Measurements from ENCODE around the gene PTPRE.

Gene PTPRE

DNA sequence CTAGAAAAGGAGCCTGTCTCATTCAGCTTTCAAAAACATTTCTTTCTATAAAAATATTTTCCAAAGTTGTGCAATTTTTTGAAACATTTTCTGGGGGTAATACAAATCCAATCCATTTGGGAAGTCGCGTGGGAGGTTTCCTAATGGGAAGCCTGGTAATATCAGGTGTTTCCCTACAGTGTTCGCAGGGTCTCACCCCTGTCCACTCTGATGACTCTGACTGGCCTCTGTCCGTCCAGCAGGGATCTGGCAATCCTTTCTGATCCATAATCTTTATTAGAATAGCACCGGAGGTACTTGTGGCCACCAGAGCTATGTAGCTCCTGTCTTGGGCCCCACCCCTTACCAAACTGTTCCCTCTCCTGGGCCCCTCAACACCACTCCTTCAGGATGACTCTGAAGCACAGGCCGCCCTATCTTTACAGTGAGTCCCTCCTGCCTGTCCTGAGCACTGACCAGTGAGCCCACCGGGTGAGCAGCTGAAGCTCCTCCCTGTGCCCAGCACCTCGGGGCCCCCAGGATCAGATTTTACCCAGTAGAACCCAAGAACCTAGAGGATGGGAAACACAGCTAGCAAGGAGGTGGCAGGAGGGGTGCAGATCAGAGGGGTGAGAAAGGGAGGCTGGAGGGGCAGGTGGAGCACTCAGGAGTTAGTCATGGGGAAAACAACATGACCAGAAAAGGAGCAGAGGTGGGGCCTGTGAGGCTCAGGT is 84.8 kb downstream of the PTPRE start:
- Histone ChIP-seq H3K4me1 (ENCODE audit: insufficient read depth, low read length, poor library complexity, severe bottlenecking) (peaks cover 20% of the 10 kb centered on the region), H3K27me3 (ENCODE audit: insufficient read depth, low read length, poor library complexity, severe bottlenecking) (no peaks in the 10 kb centered on the region), H3F3A (ENCODE audit: low read depth) (no peaks in the 10 kb centered on the region), H3K79me2 (ENCODE audit: insufficient read depth, low read length) (no peaks in the 10 kb centered on the region), H3K4me2 (ENCODE audit: low read depth, low read length, poor library complexity, severe bottlenecking) (peak overlapping the region; percentile 62), H3K36me3 (ENCODE audit: insufficient read depth, low read length) (no peaks in the 10 kb centered on the region), H3K9me3 (ENCODE audit: insufficient read depth, low read depth, low read length) (no peaks in the 10 kb centered on the region), H3K9ac (ENCODE audit: low read depth, low read length, poor library complexity, severe bottlenecking) (peak overlapping the region; percentile 23), H3K4me3 (ENCODE audit: low read length, poor library complexity, severe bottlenecking) (peak overlapping the region; percentile 39), H4K20me1 (ENCODE audit: insufficient read depth, low read length, poor library complexity, severe bottlenecking) (no peaks in the 10 kb centered on the region), H3K9me2 (replicated peaks; ENCODE audit: low read depth, low read length) (no peaks in the 10 kb centered on the region), H2AFZ (ENCODE audit: low read length) (no peak overlapping the region)
- no peak for TF ChIP-seq EZH2phosphoT487 (IDR thresholded peaks at IDR 0.05; ENCODE audit: borderline replicate concordance)
- TF ChIP-seq, protein P1, sequence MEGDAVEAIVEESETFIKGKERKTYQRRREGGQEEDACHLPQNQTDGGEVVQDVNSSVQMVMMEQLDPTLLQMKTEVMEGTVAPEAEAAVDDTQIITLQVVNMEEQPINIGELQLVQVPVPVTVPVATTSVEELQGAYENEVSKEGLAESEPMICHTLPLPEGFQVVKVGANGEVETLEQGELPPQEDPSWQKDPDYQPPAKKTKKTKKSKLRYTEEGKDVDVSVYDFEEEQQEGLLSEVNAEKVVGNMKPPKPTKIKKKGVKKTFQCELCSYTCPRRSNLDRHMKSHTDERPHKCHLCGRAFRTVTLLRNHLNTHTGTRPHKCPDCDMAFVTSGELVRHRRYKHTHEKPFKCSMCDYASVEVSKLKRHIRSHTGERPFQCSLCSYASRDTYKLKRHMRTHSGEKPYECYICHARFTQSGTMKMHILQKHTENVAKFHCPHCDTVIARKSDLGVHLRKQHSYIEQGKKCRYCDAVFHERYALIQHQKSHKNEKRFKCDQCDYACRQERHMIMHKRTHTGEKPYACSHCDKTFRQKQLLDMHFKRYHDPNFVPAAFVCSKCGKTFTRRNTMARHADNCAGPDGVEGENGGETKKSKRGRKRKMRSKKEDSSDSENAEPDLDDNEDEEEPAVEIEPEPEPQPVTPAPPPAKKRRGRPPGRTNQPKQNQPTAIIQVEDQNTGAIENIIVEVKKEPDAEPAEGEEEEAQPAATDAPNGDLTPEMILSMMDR (conservative IDR thresholded peaks at IDR 0.05; ENCODE audit: low read length) = no peak

- Histone ChIP-seq H3K27me3 (ENCODE audit: insufficient read depth, low read length, poor library complexity, severe bottlenecking) (no peaks in the 10 kb centered on the region), H3K4me2 (ENCODE audit: low read depth, low read length, poor library complexity, severe bottlenecking) (no peak overlapping the region), H3K9ac (ENCODE audit: low read depth, low read length, poor library complexity, severe bottlenecking) (no peak overlapping the region), H3K36me3 (ENCODE audit: insufficient read depth, low read length) (no peaks in the 10 kb centered on the region), H2AFZ (ENCODE audit: low read length) (no peak overlapping the region), H4K20me1 (ENCODE audit: insufficient read depth, low read length, poor library complexity, severe bottlenecking) (no peaks in the 10 kb centered on the region), H3K9me2 (replicated peaks; ENCODE audit: low read depth, low read length) (no peaks in the 10 kb centered on the region), H3K4me1 (ENCODE audit: insufficient read depth, low read length, poor library complexity, severe bottlenecking) (peaks cover 20% of the 10 kb centered on the region), H3F3A (ENCODE audit: low read depth) (no peaks in the 10 kb centered on the region), H3K79me2 (ENCODE audit: insufficient read depth, low read length) (no peaks in the 10 kb centered on the region), H3K9me3 (ENCODE audit: insufficient read depth, low read depth, low read length) (no peaks in the 10 kb centered on the region), H3K4me3 (ENCODE audit: low read length, poor library complexity, severe bottlenecking) (no peak overlapping the region)
- TF ChIP-seq, protein P1 (conservative IDR thresholded peaks at IDR 0.05; ENCODE audit: low read length) = no peak
- TF ChIP-seq EZH2phosphoT487 (IDR thresholded peaks at IDR 0.05; ENCODE audit: borderline replicate concordance) = no peak
Observed at GRCh38 chr10:127992376-127992775, 85.5 kb downstream of the PTPRE start.

DNA sequence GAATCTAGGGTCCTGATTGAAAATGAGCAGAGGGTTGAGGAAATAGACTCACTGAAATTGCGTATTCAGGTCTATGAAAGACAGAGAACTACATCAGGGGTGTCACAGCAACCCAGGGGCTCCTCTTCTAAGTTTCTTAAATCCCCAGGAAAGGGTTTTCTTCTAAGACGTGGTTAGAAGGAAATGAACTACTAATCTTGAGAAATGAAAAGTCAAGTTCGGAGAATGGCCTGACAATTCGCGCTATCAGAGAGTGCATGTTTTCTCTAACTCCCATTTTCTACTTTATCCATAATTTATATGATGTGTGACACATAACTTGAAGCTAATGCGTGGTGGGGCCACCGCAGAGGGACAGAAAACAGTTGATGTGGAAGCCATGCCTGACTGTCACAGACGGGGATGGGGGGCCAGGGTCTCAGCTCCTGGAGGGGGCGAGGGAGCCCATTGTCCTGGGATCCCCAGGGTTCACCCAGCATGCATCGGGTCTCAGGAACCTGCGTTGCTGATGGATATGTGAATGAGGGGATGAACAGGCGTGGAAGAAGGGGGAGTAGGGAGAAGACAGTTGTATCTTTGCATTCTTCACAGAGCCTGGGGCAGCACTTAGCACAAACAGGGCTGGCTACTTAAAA is 86.3 kb downstream of the PTPRE start:
- Histone ChIP-seq H3K4me2 (ENCODE audit: low read depth, low read length, poor library complexity, severe bottlenecking) (no peak overlapping the region), H3K27me3 (ENCODE audit: insufficient read depth, low read length, poor library complexity, severe bottlenecking) (no peaks in the 10 kb centered on the region), H3K4me3 (ENCODE audit: low read length, poor library complexity, severe bottlenecking) (no peak overlapping the region), H3K79me2 (ENCODE audit: insufficient read depth, low read length) (no peaks in the 10 kb centered on the region), H3K4me1 (ENCODE audit: insufficient read depth, low read length, poor library complexity, severe bottlenecking) (peaks cover 20% of the 10 kb centered on the region), H3K9ac (ENCODE audit: low read depth, low read length, poor library complexity, severe bottlenecking) (no peak overlapping the region), H3F3A (ENCODE audit: low read depth) (no peaks in the 10 kb centered on the region), H4K20me1 (ENCODE audit: insufficient read depth, low read length, poor library complexity, severe bottlenecking) (no peaks in the 10 kb centered on the region), H3K9me2 (replicated peaks; ENCODE audit: low read depth, low read length) (no peaks in the 10 kb centered on the region), H3K9me3 (ENCODE audit: insufficient read depth, low read depth, low read length) (no peaks in the 10 kb centered on the region), H2AFZ (ENCODE audit: low read length) (no peak overlapping the region), H3K36me3 (ENCODE audit: insufficient read depth, low read length) (no peaks in the 10 kb centered on the region)
- TF ChIP-seq EZH2phosphoT487 (IDR thresholded peaks at IDR 0.05; ENCODE audit: borderline replicate concordance) = no peak
- TF ChIP-seq, protein P1 (conservative IDR thresholded peaks at IDR 0.05; ENCODE audit: low read length) = no peak

Data from Loucy (cell line).